CD4-positive, alpha-beta T cell treated with Interferon alpha-2 for 1 hour (primary cell): ENCODE results near the gene TTLL9.

ENCODE experiments used
- DNase-seq, 2 donors: peaks; one replicate each; pipeline ENCODE4 v3.0.0-alpha.2; 2020 to 2022

Gene TTLL9

GRCh38 chr20:31951530-31952453 is 81.4 kb downstream of the TTLL9 start, which contains the start of gene PDRG1:
Gene PDRG1 (minus strand): TSS chr20:31952046. CDS start chr20:31951961, 85 bp downstream.
- DNase-seq, result peak; percentile 96 to 97

GRCh38 chr20:31953556-31954148 is 83.2 kb downstream of the TTLL9 start:
- no peak for DNase-seq

GRCh38 chr20:31954500-31954899 is 84.1 kb downstream of the TTLL9 start:
- no peak for DNase-seq

- no peak for DNase-seq
Measured at GRCh38 chr20:31956556-31957526, 86.4 kb downstream of the TTLL9 start.

- no peak for DNase-seq
Measured at GRCh38 chr20:31962761-31963160, 92.3 kb downstream of the TTLL9 start.

GRCh38 chr20:31963889-31964288 is 93.5 kb downstream of the TTLL9 start:
- no peak for DNase-seq

- DNase-seq, result no peak
Measured at GRCh38 chr20:31966991-31967655, 96.7 kb downstream of the TTLL9 start.

GRCh38 chr20:31967830-31968249 is 97.4 kb downstream of the TTLL9 start, which contains the start of gene XKR7:
Gene XKR7 (plus strand): TSS chr20:31968151. CDS start chr20:31968176, 25 bp downstream.
- DNase-seq, result peak; percentile 2 to 17

GRCh38 chr20:31968291-31969126 is 98.1 kb downstream of the TTLL9 start:
- DNase-seq, result peak; percentile 72 to 82

- no peak for DNase-seq
Measured at GRCh38 chr20:31969991-31970390, 99.6 kb downstream of the TTLL9 start.

GRCh38 chr20:31972471-31973021 is 102.1 kb downstream of the TTLL9 start:
- DNase-seq, result no peak

- no peak for DNase-seq
Measured at GRCh38 chr20:31974296-31974695, 103.9 kb downstream of the TTLL9 start.

- DNase-seq, result no peak
Measured at GRCh38 chr20:31974951-31975487, 104.6 kb downstream of the TTLL9 start.

- DNase-seq, result no peak
Measured at GRCh38 chr20:31975874-31976273, 105.4 kb downstream of the TTLL9 start.

- DNase-seq, result no peak
Measured at GRCh38 chr20:31977080-31977479, 106.6 kb downstream of the TTLL9 start.

- DNase-seq, result no peak
Measured at GRCh38 chr20:31979713-31980426, 109.4 kb downstream of the TTLL9 start.

GRCh38 chr20:31981784-31982183 is 111.3 kb downstream of the TTLL9 start:
- DNase-seq, result no peak

GRCh38 chr20:31984981-31985471 is 114.6 kb downstream of the TTLL9 start:
- no peak for DNase-seq

- no peak for DNase-seq
Measured at GRCh38 chr20:31987744-31988143, 117.3 kb downstream of the TTLL9 start.
